GM19193 (cell line): ENCODE data around the gene MYOF.

ENCODE experiments used
- POLR2A ChIP-seq: IDR thresholded peaks from 4 replicates; pipeline ENCODE4 v1.6.1; 2011; ENCODE audit not compliant: insufficient read depth, insufficient read length; ENCODE audit errors: extremely low read depth

The MYOF gene

GRCh38 chr10:93491602-93492121, 9.5 kb upstream of the MYOF start:
- no peak for TF ChIP-seq POLR2A

DNA sequence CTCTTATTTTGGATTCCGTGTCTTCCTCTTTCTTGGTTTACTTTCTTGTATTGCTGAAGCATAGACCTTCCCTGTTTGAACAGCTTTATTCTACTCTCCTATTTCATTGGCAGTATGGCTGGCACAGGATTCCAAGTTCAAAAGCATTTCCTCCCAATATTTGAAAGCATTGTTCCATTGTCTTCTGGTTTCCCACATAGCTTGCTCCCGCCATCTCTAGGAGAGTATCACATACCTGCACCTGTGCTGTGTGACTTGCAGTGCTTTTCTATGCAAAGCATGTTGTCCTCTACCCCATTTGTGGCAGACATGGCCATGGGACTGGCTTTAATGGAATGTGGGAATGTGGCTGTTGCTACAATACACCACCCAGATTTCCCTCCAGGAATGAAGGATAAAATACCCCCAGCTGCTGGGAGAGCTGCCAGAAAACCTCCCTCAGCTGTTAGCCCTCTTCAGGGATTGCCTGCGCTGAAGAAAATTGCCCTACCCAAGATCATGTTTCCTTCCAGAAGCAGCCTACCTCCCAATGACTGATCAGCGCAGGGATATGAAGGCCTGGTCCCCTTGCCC, 6.9 kb upstream of the MYOF start:
- TF ChIP-seq POLR2A, result no peak

DNA sequence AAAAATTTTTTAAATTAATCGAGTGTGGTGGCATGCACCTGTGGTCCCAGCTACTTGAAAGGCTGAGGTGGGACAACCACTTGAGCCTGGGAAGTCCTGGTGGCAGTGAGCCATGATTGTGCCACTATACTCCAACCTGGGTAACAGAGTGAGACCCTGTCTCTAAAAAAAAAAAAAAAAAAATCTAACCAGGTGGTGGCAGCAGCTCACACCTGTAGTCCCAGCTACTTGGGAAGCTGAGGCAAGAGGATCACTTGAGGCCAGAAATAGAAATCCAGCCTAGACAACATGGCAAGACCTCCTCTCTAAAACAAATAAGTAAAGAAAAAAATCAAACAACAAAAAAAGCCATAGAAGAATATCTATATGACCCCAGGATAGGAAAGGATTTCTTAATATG, 3.6 kb upstream of the MYOF start:
- no peak for TF ChIP-seq POLR2A

GRCh38 chr10:93481637-93482144, 443 bp downstream of the MYOF start:
- no peak for TF ChIP-seq POLR2A

- no peak for TF ChIP-seq POLR2A
These were observed 3.3 kb downstream of the MYOF start for GRCh38 chr10:93478873-93479272.

DNA sequence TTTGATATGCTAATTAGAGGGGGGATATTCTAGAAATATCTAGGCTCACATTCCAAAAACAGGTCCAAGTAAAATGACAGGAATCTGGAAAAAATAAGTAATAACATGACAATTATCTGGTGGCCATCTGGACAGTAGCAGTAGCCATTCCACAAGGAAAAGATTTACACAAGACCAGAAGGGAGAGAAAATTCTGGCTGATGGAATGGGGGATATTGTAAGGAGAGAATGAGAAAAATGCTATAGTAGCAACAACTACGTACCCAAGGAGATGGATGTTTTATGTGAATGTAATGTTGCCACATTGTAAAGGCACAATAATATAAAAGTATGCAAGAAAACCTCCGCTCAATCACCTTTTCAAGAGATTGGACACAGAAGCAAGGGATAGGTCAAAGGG, 5.4 kb downstream of the MYOF start:
- TF ChIP-seq POLR2A, result no peak

- TF ChIP-seq POLR2A, result no peak
These were observed 6.3 kb downstream of the MYOF start for GRCh38 chr10:93475871-93476270.

DNA sequence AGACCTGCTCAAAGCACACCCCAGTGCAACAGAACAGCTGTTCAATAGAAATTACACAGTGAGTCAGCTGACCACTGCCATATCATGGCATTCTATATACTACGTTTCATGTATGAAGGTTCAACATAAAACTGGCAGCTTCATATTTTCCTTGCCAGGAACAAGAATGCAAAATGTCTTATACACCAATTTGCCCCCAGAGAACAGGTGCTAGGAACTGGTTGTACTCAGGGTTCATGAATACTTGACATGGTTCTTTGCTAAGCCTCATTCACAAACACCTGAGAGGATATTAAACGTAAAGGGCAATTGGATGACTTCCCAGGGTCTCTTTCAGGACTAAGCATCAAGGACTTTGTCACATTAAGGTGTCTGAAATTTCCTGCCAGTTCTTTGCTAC, 6.9 kb downstream of the MYOF start:
- TF ChIP-seq POLR2A, result no peak

DNA sequence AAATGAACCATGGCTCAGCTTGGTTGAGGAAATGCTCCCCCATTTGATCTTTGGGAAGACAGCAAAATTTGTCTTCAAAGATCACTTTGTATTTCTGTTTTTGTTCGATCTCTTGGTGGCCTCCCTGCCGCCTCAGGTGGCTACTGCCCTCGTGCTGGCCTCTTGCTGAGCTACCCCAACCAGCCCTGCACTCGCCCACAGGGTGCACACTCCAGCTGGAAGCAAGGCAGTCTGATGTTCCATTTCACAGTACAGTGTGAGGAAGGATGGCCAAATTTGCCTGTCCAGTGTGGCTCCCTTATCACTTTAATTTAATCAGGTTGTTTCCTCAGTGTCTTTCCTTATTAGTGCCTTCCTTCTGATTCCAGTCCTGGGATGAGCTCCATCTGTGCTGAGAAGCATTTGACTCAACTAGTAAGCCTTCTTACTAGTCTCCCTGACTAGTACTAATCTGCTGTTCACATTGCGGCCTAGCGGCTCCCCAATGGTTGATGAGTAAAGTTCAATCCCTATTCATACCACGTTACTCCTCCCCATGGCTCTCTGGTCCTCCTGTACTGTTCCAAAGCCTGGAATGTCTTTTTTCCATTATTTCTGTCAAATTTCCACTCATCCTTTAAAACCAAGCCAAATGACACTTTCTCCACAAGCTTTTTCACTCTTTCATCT, 8.2 kb downstream of the MYOF start:
- no peak for TF ChIP-seq POLR2A

- no peak for TF ChIP-seq POLR2A
These were observed 9.0 kb downstream of the MYOF start for GRCh38 chr10:93473161-93473560.

- no peak for TF ChIP-seq POLR2A
These were observed 11.0 kb downstream of the MYOF start for GRCh38 chr10:93471110-93471651.

DNA sequence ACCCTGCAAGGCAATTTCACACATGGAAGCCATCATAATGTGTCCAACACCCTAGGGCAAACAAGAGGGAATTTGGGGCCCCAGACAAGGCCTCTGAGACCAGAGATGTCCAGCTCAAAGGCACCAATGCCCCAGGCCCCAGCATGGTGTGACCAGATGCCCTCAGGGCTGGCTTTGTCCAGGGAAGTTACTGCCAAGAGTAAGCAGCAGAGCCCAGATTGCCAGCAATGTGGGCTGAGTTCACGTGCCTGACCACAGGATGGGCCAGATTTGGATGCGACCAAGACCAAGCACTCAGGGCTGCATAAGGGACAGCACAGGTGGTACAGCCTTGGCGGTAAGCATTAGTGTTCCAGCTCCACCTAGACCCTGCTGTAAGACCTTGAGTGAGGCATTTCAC, 12.7 kb downstream of the MYOF start:
- no peak for TF ChIP-seq POLR2A

GRCh38 chr10:93468461-93469213, 13.5 kb downstream of the MYOF start:
- no peak for TF ChIP-seq POLR2A

DNA sequence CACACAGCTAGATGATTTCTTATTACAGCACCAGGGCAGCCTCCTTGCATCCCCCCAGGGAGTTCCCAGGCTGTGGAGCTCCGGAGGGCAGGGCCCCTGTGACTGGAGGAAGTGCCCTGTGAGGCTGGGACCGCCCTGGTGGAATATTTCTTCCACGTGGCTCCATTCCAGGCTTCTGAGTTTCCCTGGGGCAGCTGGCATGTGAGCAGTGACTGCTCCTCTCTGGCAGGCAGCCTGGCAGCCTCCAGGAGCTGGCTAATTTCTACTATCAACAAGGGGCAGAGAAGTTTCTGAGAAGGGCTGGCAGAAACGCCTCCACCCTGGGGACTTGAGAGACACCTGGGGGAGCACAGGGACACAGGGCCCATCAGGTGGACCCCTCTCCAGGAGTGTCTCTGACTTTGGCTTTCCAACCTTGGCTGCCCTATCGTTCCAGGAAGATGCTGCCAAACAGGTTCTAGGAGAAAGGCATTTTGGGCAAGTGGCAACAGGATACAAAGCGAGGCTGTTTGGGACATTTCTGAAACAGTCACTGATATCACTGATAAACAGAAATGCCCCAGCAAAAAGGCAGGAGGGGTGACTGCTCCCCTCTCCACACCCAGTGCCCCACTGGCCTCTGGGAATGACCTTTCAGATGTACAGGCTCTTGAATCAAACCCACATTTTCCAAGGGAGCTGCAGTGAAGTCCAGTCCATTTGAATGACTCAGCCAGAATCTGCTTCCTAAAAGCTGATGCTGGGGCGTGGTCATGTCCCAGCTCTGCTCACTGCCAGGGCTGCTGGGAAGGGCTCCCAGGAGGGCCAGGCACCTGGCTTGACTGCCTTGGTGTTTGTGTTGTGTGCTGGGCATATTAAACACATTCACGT, 16.1 kb downstream of the MYOF start:
- TF ChIP-seq POLR2A, result no peak
